Inflammatory macrophage treated with lipopolysaccharide for 4 hours (primary cell): ENCODE results near the gene SPA17.
A peak's percentile ranks its signal among the peaks of the same experiment; 100 is the strongest.

ENCODE experiments used
- DNase-seq: peaks from one replicate; pipeline ENCODE4 v3.0.0-alpha.2; 2020

Gene SPA17

DNA sequence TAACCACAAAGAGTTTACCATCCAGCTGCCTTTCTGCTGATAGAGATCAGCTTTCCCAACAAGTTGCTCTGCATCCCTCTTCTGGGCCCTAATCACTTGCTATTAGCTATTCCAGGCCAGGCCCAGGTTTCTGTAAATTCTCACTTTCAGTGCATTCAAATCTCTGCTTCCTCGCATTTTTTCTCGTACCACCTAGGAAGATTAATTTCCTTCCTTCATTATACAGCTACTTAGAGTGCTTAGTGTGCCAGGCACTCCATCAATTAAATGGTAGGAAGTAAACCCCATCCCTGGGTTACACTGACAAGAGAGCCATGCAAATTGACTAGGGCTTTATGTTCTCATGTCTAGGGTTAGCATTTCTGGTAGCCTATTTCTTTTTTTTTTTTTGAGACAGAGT, 9.8 kb upstream of the SPA17 start:
- DNase-seq: no peak

DNA sequence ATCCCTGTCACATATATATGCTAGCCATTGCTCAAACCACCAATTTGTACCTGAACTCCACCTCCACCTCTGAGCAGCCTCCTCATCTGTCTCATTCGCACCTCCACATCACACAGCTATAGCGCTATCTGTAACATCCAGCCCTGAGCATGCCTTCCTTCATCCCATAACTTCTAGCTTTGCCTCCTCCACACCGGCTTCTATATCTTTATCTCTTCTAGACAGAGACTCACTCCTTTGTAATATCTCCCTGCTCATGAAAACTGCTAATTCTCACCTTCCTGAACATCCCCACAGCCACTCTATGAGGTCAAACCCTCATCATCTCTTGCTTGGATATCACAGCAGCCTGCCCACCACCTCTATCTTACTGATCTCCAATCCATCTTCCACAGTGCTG, 6.1 kb upstream of the SPA17 start:
- DNase-seq: no peak

DNA sequence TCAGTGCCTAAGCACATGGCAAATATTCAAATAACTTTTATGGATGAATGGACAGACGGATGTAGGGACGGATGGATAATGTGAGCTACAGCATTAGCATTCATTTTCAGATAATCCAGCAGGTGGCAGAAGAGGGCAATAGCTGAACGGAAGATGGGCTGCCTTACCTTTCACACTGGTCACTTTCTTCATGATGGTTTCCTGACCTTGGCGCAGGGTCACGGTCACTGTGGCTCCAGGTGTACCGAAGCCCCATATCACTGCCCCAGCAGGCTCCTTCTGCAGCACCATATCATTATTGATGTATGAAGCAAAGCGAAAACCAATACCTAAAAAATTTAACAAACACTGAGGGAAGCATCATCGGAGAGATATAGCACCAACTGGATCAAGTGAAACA, 4.5 kb upstream of the SPA17 start:
- DNase-seq: peak; percentile 46

DNA sequence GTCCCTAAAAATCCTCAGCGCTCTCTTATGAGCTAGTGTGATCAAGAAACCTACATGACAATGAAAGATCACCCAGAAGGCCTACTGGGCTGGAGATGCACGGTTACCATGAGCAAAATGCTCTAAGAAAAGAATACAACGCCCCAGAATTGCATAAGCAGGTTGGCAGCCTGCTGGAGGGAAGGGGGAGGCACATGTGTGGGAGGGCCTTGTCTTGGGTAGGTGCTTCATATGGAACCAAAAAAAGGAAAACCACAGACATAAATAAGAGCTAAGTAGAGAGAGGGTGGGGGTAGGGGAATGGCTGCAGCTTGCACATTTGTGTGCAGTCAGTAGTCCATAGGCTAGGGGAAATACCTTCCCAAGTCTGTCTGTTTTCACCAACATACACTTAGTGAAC, 3.0 kb upstream of the SPA17 start:
- peak; percentile 52 for DNase-seq

DNA sequence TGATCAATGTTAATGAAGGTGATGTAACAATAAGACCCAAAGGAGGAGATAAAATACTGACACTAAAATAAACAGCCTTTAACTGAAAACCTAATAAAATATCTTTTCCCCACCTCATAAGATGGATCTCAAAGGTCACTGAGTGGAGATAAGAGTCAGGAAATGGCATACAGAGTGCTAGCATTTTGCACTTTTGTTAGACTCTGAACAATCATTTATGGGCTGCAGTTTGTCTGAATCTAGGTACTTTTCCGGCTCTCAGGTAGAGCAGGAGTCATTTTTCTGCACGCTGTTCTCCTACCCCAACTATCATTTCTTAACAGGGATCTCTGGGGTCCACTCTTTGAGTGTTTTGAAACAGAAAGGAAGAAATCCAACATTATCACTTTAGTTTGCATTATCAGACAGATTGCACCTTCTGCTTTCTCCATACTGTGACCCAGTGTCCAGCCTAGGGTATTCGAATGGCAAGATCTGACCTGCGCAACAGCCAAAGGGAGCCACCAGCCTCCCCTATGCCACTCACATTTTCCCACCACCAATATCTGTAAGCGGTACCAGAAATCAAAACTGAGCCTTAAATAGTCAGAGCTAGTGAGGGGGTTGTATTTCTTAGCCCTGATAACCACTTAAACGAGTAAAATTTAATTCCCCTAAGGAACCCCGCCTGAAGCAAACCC, 1.0 kb upstream of the SPA17 start:
- DNase-seq: no peak

DNA sequence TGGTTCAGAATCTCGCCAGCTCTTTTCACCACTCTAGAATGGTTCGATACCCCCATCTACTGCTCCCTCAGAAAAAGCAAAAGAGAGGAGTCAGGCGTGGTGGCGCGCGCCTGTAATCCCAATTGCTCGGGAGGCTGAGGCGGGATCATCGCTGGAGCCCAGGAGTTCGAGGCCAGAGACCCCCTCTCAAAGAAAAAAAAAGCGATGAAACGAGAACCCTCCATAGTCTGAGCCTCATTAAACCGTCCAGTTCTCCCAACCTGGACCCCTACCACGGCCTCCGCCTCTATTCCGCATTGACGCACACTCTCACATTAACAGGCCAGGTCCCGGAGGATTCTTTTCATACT, 439 bp downstream of the SPA17 start:
- DNase-seq: no peak

DNA sequence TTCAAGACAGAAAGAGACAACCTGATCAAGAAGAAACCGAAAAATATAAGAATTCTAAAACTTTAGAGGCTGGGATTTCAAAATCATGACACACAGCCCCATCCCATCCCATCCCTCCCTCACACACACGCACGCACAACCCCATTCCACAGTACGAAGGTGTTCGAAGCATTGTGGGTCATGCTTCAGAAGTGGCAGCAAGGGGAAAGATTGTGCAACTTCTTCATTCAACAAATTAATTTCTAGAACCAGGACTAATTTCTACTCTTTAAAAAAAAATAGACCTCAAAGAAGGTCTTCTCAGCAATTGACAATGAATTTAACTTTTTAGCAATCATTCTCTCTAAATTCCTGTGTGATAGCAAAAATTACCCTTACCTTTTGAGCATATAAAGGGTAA, 867 bp downstream of the SPA17 start:
- DNase-seq: no peak

DNA sequence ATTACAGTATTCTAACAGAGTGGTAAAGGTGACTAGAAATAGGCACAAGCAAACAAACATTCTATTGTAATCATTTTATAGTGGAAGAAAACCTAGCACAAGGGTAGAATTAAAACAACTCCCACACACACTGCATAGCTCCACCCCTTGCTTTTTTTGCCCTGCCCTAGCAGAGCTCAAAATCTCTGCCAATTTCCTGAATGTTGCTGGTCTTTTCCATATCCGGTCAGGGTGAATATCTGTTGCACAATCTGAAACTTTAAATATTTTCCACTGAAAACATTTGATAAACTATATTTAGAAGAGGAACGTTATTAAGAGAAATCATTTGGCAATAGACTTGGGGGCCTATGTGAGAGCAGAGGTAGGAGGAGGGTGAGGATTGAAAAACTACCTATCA, 2.7 kb downstream of the SPA17 start:
- DNase-seq: peak; percentile 26

DNA sequence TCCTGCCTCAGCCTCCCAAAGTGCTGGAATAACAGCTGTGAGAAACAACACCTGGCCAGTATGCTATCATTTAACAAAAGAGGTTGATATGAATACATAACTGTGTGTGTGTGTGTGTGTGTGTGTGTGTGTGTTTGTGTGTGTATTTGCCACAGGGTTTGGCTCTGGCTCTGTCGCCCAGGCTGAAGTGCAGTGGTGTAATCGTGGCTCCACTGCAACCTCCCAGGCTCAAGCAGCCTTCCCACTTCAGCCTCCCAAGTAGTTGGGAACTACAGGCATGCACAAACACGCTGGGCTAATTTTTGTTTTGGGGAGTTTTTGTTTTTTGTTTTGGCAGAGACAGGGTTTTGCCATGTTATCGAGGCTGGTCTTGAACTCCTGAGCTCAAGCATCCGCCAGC, 4.7 kb downstream of the SPA17 start:
- DNase-seq: no peak

DNA sequence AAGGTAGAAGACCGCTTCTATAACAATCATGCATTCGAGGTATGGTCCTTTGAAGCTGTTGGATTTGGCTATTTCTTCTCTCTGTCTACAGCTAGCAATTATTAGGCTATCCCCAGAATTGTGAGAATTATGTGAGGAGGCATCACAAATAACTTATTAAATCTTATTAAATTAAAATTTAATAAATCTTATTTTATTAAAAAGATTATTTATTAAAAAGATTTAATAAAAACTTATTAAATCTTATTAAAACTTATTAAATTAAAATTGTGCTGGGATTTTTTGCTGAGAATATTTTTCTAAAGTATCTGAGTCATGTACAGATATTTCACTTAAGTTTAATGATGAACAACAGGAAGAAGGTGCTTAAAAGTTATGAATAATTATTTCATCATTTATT, 7.7 kb downstream of the SPA17 start:
- no peak for DNase-seq

DNA sequence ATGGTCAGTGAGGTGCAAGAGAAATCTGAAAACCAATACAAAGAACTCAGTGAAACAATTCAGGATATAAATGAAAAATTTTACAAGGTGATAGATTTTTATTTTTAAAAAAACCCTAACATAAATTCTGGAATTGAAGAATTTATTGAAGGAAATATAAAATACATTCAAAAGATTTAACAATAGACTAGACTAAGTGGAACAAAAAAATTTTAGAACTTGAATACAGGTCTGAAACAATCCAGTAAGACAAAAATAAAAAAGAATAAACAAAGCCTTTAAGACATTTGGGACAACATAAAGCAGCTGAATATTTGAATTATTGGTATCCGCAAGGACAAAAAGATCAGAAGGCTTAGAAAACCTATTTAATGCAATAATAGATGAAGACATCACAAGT, 8.7 kb downstream of the SPA17 start:
- DNase-seq: no peak

DNA sequence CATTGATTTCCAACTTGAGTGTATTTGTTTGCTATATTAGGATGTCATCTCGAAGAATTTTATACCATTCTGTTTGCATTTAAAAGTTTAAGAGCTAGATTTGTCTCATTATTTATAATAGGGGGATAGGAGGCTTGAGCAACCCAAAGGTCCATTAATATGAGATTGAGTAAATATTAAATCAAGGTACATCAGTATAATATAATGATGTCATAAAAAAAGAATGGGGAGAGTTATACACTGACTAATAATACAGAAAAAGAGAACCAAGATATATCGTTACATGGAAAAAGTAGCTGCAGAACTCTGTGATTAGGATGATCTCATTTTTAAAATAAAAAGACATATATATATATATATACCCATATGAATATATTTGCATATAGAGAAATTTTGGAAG, 19.4 kb downstream of the SPA17 start:
- no peak for DNase-seq

DNA sequence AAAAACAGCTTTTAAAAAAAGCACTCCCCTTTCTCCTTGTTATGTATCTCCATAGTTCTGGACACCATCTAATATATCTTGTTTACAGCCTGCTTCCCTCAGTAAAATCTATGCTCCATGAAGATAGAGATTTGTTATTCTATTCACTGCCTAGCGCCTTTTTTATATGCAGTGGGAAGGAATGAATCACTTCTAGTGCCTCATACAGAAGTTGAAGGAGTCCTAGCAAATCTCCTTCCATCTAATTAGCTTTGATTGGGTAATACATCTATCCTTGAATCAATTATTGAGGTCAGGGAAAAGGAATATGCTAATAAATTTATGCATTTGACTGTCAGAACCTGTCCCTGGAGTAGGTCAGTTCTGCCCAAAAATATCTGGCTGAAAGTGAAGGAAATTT, 25.8 kb downstream of the SPA17 start:
- no peak for DNase-seq

DNA sequence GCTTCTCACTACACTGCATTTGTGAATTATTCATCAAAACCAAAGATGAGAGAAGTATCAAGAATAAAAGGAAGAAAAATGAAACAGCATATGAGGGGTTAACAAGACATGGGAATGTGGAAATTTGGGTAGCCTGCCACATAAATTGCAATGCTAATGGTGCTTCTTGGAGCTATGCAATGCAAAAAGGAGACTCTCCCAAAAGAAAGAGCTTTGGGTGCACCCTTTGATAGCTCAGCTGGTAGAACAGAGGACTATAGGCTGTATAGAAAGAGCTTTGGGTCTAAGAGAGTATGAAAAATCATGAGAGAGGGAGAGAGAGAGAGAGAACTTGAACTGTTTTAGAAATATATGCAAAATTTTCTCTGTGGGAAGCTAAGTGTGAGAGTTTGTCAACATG, 26.3 kb downstream of the SPA17 start:
- no peak for DNase-seq

DNA sequence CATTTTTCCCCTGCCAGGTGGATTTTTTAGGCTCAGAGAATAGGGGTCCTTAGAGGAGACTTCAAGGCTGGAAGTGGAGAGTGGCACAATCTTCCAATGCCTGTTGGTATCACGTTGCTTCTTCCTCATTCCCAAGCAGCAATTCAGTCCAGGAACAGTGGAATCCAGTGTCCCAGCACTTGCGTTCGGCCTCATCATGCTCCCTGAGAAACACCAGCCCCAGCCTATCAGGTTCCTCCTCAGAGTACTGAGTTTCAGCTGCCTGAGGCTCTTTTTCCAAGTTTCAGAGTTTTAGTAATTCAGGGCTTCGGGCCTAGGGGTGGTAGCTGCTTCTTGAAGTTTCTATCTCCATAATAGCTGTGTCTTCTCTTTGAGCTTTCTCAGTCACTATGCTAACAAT, 34.1 kb downstream of the SPA17 start:
- no peak for DNase-seq

DNA sequence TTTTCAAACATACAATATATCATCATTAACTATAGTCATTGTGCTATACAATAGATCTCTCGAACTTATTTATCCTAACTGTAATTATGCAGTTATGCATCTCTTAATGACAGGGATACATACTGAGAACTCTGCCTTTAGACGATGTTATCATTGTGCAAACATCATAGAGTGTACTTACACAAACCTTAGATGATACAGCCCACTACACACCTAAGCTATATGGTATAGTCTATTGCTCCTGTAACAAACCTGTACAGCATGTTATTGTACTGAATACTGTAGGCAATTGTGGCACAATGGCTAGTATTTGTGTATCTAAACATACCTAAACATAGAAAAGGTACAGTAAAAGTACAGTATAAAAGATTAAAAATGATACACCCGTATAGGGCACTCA, 38.7 kb downstream of the SPA17 start:
- no peak for DNase-seq

DNA sequence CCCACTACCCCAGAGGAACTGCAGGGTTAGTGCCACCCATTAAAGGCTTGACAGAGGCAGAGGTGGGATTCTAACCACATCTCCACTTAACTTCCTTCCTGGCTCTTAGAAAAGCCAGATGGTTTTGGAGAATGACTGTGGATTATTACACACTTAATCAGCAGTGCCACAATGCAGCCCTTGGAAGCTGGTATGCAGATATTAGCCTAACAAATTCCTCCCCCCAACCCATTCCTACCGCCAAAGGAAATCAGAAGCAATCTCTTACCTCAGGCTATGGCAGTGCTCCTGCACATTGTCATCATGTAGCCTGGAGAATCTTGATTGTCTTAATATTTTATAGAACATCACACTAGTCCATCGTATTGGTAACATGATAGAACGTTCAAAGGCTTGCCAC, 42.9 kb downstream of the SPA17 start:
- no peak for DNase-seq

DNA sequence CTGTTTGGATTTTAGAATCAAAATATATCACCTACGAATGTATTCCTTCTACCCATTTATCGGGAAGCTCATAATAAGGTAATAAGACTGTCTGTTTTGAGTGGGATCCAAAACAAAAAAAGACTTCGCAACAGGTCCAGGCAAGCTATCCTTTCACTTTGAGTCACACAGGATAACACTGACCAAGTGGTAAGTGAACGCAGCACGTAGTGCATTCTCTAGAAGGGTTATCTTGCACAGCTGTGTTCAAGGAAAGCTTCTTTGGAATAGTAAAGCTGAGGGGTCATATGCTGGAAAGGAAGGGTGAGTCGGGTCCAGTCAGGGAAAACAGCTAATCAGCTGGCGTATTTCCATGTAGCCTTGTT, 43.7 kb downstream of the SPA17 start:
- no peak for DNase-seq

DNA sequence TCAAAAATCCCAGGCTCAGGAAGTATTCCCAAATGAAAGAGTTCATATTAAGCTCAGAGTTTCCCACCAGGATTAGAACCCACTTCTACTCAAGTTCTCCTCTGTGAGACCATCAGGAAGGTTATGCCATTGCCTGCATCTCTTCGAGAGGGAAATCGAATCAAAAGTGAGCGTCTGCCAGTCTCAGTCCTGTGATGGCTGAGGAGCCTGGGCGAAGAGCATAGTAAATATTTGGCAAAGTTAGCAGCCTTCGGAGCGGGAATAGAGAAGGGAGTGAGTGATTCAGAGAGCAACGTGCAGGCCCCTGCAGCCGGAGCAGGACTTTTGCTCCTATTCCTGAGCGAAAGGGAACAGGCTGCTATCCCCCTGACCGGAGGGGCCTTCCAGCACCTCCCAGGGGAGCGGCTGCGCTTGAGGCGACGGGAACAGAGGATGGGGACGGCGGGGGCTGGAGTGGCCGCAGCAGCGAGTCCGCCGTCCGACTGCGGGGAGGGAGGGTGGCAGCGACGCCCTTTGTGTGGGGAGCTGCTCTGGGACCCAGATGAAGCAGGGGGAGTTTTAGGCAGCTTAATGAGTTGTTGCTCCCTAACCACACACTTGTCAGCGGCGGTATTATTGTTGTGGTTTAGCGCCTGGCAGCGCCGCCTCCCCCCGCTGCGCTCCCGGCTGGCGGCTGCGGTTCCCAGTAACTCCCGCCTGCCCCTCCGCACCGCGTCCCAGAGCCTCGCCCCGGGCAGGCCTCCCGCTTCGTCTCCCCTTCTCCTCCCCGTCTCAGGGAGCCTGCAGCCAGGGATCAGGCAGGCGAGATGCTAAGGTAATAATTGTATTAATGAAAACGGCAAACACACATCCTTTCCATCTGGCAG, 44.3 kb downstream of the SPA17 start:
- DNase-seq: no peak

DNA sequence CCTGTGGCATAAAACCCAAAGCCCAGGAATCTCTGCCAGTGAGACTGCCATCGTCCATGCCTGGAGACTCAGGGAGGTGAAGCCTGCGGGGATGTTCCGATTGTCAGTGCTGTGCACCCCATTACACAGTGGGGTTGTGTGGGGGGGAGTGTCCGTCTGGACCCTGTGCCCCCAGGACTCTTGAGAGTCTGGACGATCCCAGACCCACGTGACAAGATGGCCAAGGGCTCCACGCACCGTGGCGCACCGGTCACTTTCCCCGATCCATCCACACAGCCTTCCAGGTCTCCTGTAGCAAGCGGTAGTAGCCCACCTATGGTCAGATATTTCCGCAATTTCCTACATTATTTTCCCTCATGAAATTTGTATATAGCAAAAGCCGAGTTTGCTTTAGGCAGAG, 45.1 kb downstream of the SPA17 start:
- no peak for DNase-seq

DNA sequence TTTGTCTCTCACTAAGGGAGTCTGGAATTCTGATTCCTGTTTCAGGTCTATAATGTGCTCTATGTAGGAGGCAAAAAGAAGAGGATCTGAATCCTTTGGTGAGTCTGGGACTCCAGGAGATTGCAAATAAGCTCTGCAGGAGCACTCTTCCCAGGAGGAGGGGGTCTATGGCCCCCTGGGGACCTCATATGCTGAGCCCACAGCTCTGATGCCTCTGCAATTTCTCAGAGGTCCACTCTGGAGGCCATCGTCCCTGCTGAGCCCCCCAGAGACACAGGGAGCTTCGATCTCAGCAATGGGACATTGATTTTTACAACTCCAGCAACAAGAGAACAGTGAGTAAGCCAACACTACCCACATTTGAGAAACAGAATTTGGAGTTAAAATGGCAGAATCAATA, 45.8 kb downstream of the SPA17 start:
- DNase-seq: no peak

DNA sequence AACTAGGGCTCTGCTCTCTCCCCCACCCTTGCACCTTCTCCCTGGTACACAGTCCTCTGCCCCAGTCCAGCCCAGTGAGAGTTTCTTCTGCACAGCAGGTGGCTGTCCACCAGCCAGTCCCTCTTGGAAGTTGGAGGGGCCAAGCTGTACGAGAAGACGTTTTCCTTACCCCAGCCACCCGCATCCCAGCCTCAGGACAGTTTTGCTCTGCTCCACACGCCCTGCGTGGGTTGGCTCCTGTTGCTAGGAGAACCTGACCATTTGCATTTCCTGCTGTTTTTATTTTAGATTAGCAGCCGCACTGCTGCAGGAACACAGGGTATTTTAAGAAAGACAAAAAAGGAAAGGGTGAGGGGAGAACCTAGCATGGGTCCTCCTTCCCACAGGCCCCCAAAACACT, 48.5 kb downstream of the SPA17 start:
- DNase-seq: no peak

DNA sequence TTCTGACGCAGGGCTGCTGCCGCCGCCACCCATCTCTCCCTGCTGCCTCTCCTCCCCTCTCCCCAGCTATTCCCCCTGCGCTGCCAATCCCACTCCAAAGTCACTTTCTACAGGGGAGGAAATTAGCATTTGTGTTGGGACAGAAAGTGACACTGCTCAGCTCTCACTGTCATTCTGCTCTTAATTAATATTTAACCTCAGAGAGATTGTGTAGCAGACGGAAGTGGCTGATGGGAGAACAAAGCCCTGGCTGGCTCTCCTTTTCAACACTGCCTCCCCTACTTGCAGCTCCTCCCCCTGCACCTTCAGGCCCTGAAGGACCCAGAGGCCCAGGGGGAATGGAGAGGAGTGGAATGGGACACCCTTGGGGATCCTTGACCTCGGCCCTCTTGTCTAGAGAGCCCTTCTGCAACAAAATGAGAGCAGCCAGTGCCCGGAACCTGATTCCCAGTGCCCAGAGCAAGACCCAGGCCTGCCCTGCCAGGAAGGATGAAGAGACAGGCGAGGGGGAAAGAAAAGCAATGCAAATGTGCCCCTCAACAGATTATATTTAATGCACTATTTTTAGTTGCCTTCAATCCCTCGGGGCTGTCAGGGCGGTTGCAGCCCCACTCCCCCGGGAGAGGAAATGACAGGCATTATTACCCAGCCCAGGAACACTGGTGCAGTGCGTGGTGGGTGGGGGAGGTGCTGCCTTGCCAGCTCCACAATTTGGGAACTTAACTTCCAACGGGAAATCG, 51.4 kb downstream of the SPA17 start:
- no peak for DNase-seq

DNA sequence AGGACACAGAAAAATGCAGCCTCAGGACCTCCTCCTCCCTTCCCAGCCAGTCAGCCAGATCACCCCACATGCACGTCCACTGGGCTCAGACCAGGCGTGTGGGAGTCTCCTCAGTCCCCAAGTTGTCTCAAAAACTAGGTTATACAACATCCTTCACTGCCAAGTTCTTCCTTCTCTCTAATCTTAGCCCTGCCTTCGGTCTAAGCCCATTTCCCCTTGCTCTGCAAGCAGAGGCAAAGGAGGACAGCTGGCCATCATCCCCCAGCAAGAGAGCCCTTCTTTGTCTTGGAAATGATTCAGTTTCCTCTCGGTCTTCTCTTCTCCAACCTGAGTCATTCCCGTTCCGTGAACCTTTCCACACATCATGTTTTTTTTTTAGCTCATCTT, 52.0 kb downstream of the SPA17 start:
- peak; percentile 20 for DNase-seq
